Cardiac muscle cell (in vitro differentiated cells and primary cell): ENCODE measurements around the gene SRP14. TPM values are rescaled to one million over a fixed set of nuclear protein-coding genes. Genes with fewer than 3 reads are reported as not detected.
A peak's percentile ranks its signal among the peaks of the same experiment; 100 is the strongest.

Source experiments
- DNase-seq, 2 donors: peaks; one replicate each; pipeline versions ENCODE4 v3.0.0 to v3.0.0-alpha.2; 2010 to 2017; ENCODE audit warnings: low read depth in 1 of 2, low spot score in 1 of 2
- H3K27ac ChIP-seq: fragments of 200-600 bp; sonication (generic); 2 replicates; pipeline ENCODE4 v1.5.1; 2016
- H3K27me3 ChIP-seq: fragments of 200-600 bp; sonication (generic); 2 replicates; pipeline ENCODE4 v1.6.0; 2016; ENCODE audit warnings: control low read depth
- H3K36me3 ChIP-seq: fragments of 200-600 bp; sonication (generic); 2 replicates; pipeline ENCODE4 v1.5.1; 2016; ENCODE audit warnings: control low read depth
- H3K4me1 ChIP-seq: fragments of 200-600 bp; sonication (generic); 2 replicates; pipeline ENCODE4 v1.8.1; 2017; ENCODE audit warnings: low read depth, mild to moderate bottlenecking, mixed run types
- H3K4me3 ChIP-seq: fragments of 200-600 bp; sonication (generic); 2 replicates; pipeline ENCODE4 v1.5.1; 2016; ENCODE audit warnings: mild to moderate bottlenecking
- H3K9me3 ChIP-seq: fragments of 200-600 bp; sonication (generic); 2 replicates; pipeline ENCODE4 v1.5.1; 2017; ENCODE audit warnings: low read depth, mild to moderate bottlenecking, control low read depth
- CTCF ChIP-seq: IDR thresholded peaks from 2 replicates; pipeline ENCODE4 v1.5.1; 2012; ENCODE audit warnings: low read depth, mild to moderate bottlenecking, low read length
- polyA plus RNA-seq: library from polyadenylated mRNA; unstranded; fragments of >200 nt; fragmentation: Nextera tagmentation; extraction: Ambion mirVana; gene quantifications from 2 replicates; pipeline ENCODE4 v1.2.1, GENCODE V29; 2016
- total RNA-seq: library from RNA; depleted of rRNA; stranded (reverse); fragments of >200 nt; gene quantifications from 2 replicates; pipeline ENCODE4 v1.2.3, GENCODE V29; 2016

Gene SRP14
- total and polyA plus RNA-seq, 2 experiments from 2014 or later = 691 to 1,525 TPM

- no peak overlapping the region for H3K4me3 ChIP-seq
- H3K9me3 ChIP-seq = no peaks in the 10 kb centered on the region
- no peaks in the 10 kb centered on the region for H3K36me3 ChIP-seq
- peaks cover 9% of the 10 kb centered on the region for H3K4me1 ChIP-seq
- no peaks in the 10 kb centered on the region for H3K27me3 ChIP-seq
- DNase-seq = peak in 1 of 2 donors; percentile 81
- H3K27ac ChIP-seq = no peak overlapping the region
- TF ChIP-seq CTCF = no peak
These were observed 19.6 kb upstream of the SRP14 start for GRCh38 chr15:40058476-40059140.

GRCh38 chr15:40055576-40056293 lies 16.8 kb upstream of the SRP14 start:
- no peaks in the 10 kb centered on the region for H3K36me3 ChIP-seq
- H3K27ac ChIP-seq = peak overlapping the region; percentile 47
- H3K4me1 ChIP-seq = peaks cover 9% of the 10 kb centered on the region
- H3K4me3 ChIP-seq = no peak overlapping the region
- H3K9me3 ChIP-seq = no peaks in the 10 kb centered on the region
- TF ChIP-seq CTCF = no peak
- H3K27me3 ChIP-seq = no peaks in the 10 kb centered on the region
- peak in 1 of 2 donors; percentile 41 for DNase-seq

- peaks cover 9% of the 10 kb centered on the region for H3K4me1 ChIP-seq
- DNase-seq = no peak
- no peak overlapping the region for H3K4me3 ChIP-seq
- peak overlapping the region; percentile 47 for H3K27ac ChIP-seq
- no peak for TF ChIP-seq CTCF
- no peaks in the 10 kb centered on the region for H3K36me3 ChIP-seq
- no peaks in the 10 kb centered on the region for H3K9me3 ChIP-seq
- no peaks in the 10 kb centered on the region for H3K27me3 ChIP-seq
These were observed 16.0 kb upstream of the SRP14 start for GRCh38 chr15:40054855-40055575.

- Histone ChIP-seq H3K9me3 (no peaks in the 10 kb centered on the region), H3K4me1 (peaks cover 9% of the 10 kb centered on the region), H3K27me3 (no peaks in the 10 kb centered on the region), H3K36me3 (no peaks in the 10 kb centered on the region), H3K27ac (peak overlapping the region; percentile 47), H3K4me3 (no peak overlapping the region)
- no peak for TF ChIP-seq CTCF
- no peak for DNase-seq
These were observed 15.5 kb upstream of the SRP14 start for GRCh38 chr15:40054605-40054854.

- H3K36me3 ChIP-seq = no peaks in the 10 kb centered on the region
- H3K4me1 ChIP-seq = peaks cover 9% of the 10 kb centered on the region
- H3K27me3 ChIP-seq = no peaks in the 10 kb centered on the region
- no peaks in the 10 kb centered on the region for H3K9me3 ChIP-seq
- TF ChIP-seq CTCF = no peak
- H3K4me3 ChIP-seq = no peak overlapping the region
- no peak overlapping the region for H3K27ac ChIP-seq
- no peak for DNase-seq
These were observed 15.0 kb upstream of the SRP14 start for GRCh38 chr15:40053831-40054604.
